Testis (tissue), 2 donors: Measurements from ENCODE around the gene STAC.

ENCODE experiments used
- CTCF ChIP-seq, 3 experiments: fragments of 450-650 bp in 2 of 3; fragments of 200-600 bp in 1 of 3; sonication (generic) in 1 of 3; IDR thresholded peaks; one replicate each; pipeline ENCODE4 v1.5.1; 2016 to 2019; ENCODE audit warnings: antibody characterized with exemption in 3 of 3, mild to moderate bottlenecking in 2 of 3, moderate library complexity in 1 of 3
- POLR2A ChIP-seq: fragments of 450-650 bp; IDR thresholded peaks from one replicate; pipeline ENCODE4 v1.6.1; 2017; ENCODE audit warnings: antibody characterized with exemption, mild to moderate bottlenecking, moderate library complexity

- no peak for TF ChIP-seq CTCF (IDR thresholded peaks at IDR 0.05)
- TF ChIP-seq POLR2A, result no peak
Measured at GRCh38 chr3:36512555-36512954, 132.3 kb downstream of the STAC start.
